GM21737 (cell line): ENCODE results near the gene MLF1.
"Not testable (repeated sequence)": the region's sequence is repeated elsewhere in the genome, so short reads cannot be mapped to it uniquely, and the experiment has no call there.

Source experiments
- ATAC-seq: cut with Tn5 transposase; IDR thresholded peaks from one replicate; pipeline ENCODE4 v1.9.1; 2021; ENCODE audit warnings: mild to moderate bottlenecking, moderate library complexity; ENCODE audit not compliant: unreplicated experiment

The MLF1 gene, protein sequence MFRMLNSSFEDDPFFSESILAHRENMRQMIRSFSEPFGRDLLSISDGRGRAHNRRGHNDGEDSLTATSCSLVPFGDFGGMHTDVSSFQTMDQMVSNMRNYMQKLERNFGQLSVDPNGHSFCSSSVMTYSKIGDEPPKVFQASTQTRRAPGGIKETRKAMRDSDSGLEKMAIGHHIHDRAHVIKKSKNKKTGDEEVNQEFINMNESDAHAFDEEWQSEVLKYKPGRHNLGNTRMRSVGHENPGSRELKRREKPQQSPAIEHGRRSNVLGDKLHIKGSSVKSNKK

DNA sequence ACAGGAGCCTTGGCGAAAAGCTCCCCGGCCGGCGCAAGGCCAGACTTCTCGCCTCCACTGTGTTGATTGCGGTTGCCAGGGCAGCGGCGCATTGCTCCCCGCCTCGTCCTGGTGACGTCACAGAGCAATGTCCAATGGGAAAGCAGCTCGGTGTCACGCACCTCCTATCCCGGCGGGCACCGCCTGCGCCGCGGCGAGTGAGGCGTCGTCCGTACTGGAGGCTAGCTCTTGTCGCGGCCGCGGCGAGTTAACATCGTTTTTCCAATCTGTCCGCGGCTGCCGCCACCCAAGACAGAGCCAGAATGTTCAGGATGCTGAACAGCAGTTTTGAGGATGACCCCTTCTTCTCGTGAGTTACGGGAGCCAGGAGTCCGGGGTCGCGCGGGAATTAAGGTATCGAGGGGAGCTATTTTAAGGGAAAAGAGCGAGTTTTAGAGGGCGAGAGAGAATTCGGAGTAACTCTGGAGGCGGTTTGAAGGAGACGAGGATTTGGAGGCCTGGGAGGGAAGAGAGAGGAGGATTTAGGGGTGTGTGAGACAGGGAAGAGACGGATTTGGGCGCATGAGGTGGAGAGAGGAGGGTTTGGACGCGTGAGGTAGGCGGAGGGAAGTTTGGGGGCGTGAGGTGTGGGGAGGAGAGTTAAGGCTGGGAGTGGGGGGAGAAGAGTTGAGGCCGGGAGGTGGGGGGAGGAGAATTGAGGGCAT is at the start of gene MLF1:
MLF1 (plus strand) TSS at position 196 of the 704 bp plus-strand sequence; CDS start at position 303, 107 bp downstream.
- ATAC-seq: peak; percentile 100

DNA sequence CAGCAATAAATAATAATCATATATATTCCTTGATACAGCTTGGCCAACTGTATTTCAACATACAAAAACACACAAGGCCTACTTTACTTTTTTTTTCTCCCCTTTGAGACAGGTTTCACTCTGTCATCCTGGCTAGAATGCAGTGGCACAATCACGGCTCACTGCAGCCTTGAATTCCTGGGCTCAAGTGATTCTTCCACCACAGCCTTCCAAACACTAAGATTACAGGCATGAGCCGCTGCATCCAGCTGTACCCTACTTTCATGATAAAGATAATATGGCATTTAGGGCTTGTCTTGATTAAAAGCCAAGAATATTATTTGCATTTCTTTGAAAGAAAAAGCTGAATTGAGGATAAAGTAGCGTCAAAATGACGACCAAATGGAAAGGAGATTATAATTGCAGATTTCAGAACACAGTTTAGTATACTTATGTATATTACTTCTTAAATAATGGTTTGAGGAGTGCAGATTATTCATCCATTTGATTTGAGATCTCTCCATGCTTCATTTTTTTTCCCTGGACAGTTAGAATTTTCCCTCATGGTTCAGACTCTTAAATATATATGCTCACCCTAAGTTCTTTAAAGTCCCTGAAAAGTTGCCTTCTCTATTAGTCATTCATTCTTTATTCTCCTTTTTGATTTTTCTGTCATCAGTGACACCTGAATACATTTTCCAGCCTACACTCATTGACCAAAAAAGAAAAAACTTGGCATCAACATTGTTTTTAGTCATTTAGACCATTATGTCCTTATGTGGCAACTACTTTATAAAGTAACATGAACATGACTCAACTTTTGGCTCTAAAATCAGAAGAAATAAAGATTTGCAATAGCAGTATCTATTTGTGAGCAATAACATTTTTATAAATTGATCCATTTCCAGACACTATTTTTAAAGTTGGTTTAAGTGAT is 48.5 kb upstream of the MLF1 start:
- no peak for ATAC-seq

DNA sequence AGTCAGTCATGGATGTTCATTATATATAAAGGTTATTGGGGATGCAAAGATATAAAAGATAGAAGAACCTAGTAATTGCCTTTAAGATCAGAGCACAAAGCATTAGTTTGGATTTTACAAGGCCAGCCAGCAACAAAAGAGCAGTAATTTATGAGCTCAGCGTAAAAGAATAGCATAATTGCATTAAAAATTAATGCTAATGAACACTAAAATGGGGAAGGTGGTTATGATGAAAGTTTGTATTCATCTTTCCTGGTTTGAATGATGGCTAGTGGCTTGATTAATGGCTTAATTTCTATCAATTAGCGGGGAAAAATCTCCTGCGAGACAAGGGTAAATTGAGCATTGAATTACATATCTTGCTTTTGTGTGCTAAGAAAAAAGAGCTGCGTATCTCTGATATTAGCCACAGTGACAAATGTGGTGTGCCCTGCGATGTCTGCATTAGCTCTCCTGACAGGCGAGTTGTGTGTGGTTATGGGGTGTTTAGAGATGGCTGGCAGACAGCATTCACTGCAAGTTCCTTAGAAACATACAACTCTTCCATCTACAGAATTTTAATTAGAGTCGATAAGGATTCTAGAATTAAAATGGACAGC is 42.8 kb upstream of the MLF1 start:
- ATAC-seq: no peak

DNA sequence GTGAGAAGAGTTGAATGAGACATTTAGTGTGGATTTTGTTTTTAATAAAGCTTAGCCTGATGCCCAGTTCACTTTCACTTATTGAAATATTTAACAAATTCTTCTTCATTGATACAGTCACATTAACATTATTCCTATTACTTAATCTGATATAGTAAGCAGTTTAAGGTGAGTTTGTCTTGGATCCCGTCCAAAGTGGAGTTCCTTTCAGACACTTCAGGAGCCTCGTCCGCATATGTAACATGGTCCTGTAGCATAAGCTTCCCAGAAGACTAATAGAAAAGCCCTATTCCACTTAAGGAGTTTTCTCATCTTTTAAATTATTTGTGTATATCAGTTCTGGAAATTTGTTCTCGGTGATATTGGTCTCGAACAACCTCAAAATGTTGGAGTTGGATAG is 39.7 kb upstream of the MLF1 start:
- ATAC-seq: no peak

GRCh38 chr3:158532099-158532734 is 38.8 kb upstream of the MLF1 start:
- ATAC-seq: no peak

GRCh38 chr3:158535918-158536317 is 35.1 kb upstream of the MLF1 start:
- no peak for ATAC-seq

GRCh38 chr3:158539414-158540014 is 31.5 kb upstream of the MLF1 start:
- ATAC-seq: no peak

- no peak for ATAC-seq
Measured at GRCh38 chr3:158540066-158540465, 30.9 kb upstream of the MLF1 start.

DNA sequence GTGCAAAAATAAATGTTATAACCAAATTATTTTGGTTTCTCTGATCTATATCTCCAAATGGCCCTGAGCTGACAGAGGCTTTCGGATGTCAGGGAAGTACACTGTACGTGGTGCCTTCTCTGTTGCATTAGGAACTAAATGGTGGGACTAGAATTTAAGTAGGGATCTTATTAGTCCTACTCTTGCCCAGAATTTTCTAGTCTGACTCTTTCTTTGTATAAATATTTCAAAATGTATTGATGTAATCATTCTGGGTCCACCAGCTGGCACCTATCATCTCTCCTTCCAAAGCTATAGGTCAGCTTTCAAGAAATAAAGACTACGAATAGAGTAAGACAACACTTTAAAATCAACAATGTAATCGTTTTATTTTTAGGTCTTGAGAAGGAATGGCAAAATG is 22.3 kb upstream of the MLF1 start:
- ATAC-seq: no peak

- ATAC-seq: not testable (repeated sequence)
Measured at GRCh38 chr3:158549938-158550337, 21.1 kb upstream of the MLF1 start.

- ATAC-seq: no peak
Measured at GRCh38 chr3:158552124-158552523, 18.9 kb upstream of the MLF1 start.

DNA sequence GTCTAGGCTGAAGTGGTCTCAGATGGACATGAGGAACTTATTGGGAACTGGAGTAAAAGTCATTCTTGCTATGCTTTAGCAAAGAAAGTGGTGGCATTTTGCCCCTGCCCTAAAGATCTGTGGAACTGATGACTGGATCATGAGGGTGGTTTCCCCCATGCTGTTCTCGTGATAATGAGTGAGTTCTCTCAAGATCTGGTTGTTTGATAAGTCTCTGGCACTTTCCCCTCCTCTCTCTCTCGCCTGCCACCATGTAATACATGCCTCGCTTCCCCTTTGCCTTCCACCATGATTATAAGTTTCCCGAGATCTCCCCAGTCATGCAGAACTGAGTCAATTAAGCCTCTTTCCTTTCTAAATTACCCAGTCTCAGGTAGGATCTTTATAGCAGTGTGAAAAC is 11.5 kb upstream of the MLF1 start:
- no peak for ATAC-seq

GRCh38 chr3:158560979-158561378 is 10.0 kb upstream of the MLF1 start:
- ATAC-seq: no peak

- no peak for ATAC-seq
Measured at GRCh38 chr3:158562674-158563073, 8.3 kb upstream of the MLF1 start.

DNA sequence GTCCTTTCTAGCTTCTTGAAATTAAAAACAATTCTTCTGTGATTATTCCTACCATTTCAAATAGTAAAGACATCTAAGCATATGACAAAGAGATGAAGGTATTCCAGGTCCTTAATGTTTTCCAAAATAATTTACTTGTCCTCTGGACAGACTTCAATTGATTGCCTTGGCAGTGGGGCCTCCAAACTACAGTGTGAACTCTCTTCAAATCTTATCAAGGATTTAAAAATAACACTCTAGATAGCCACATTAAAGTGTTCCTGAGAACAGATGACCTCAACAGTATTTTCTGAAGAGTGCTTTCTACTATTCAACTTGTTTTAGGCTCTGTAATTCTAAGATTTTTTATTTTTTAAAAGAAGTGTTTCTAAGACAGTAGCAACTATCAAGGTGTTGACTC is 7.9 kb upstream of the MLF1 start:
- no peak for ATAC-seq

DNA sequence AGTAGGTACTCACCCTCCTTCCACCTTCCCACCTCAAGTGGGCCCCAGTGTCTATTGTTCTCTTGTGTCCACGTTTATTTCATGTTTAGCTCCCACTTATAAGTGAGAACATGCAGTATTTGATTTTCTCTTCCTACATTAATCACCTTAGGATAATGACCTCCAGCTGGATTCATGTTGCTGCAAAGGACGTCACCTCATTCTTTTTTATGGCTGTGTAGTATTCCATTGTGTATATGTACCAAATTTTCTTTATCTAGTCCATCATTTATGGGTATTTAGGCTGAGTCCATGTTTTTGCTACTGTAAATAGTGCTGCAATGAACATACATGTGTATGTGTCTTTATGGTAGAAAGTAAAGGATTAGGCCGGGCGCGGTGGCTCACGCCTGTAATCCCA is 5.9 kb upstream of the MLF1 start:
- ATAC-seq: no peak

DNA sequence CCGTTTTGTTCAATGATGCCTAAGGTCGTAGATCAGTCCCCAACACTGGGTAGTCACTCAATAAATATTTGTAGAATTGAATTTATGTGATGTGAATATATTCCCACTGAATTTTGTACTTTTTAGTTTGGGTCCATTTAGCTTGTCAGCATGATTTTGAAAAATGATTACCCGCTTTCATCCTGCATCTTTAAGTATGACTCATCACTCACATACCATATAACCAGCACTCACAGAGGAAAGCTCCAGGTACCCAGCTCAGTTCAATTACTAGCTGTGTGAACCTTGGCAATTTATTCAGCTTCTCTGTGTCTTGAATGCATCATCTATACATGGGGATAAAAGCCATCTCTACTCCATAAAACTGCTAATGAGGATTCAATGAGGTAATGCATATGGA is 2.2 kb upstream of the MLF1 start:
- no peak for ATAC-seq

- ATAC-seq: no peak
Measured at GRCh38 chr3:158569794-158570193, 1.2 kb upstream of the MLF1 start.

DNA sequence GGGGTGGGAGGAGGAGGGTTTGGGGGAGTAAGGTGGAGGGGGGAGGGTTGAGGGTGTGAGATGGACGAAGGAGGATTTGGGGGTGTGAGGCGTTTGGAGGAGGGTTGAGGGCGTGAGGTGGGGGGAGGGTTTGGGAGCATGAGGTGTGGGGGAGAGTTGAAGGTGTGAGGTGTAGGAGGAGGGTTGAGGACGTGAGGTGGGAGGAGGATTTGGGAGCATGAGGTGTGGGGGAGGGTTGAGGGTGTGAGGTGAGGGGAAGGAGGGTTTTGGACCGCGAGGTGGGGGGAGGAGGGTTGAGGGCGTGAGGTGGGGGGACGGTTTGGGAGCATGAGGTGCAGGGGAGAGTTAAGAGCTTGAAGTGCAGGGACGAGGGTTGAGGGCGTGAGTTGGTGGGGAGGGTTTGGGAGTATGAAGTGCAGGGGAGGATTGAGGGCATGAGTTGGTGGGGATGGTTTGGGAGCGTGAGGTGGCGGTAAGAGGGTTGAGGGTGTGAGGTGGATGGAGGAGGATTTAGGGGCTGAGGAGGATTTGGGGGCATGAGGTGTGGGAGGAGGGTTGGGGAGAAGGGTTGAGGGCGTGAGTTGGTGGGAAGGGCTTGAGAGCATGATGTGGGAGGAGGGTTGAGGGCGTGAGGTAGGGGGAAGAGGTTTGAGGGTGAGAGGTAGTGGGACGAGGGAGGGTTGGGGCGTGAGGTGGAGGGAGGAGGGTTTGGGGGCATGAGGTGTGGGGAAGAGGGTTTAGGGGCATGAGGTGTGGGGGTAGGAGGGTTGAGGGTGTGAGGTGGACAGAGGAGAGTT is 1.2 kb downstream of the MLF1 start:
- no peak for ATAC-seq

DNA sequence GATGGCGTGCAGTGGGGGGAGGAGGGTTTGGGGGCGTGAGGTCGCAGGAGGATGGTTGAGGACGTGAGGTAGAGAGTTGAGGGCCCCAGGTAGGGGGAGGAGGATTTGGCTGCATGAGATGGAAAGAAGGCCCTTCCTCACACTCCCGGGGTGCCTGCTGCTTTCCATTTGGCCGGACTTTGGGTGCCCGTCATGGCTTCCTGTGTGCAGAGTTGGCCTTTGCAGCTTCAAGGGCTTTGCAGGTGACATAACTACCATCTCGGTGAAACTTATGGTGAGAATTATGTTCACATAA is 1.7 kb downstream of the MLF1 start:
- ATAC-seq: no peak
